H9 (cell line): ENCODE measurements around the gene FGFR4. TPM values are rescaled to one million over a fixed set of nuclear protein-coding genes. Genes with fewer than 3 reads are reported as not detected.

Experiments
- DNase-seq: peaks from one replicate; pipeline ENCODE4 v3.0.0-alpha.2; 2017
- H2AFZ ChIP-seq: one replicate; pipeline ENCODE4 v1.6.1; 2013; ENCODE audit warnings: mild to moderate bottlenecking, low read length, control low read depth, moderate library complexity
- H2AK5ac ChIP-seq: 2 replicates; pipeline ENCODE4 v1.6.1; 2013; ENCODE audit warnings: low read length, control low read depth, mixed read lengths; ENCODE audit not compliant: insufficient read length
- H2BK120ac ChIP-seq: one replicate; pipeline ENCODE4 v1.6.1; 2013; ENCODE audit warnings: low read depth, mild to moderate bottlenecking, low read length, control low read depth, inconsistent platforms; ENCODE audit not compliant: poor library complexity, severe bottlenecking
- H2BK12ac ChIP-seq: 2 replicates; pipeline ENCODE4 v1.6.1; 2013; ENCODE audit warnings: low read length, control low read depth, mixed read lengths, low read depth; ENCODE audit not compliant: insufficient read length
- H2BK15ac ChIP-seq: 2 replicates; pipeline ENCODE4 v1.6.1; 2013; ENCODE audit warnings: low read depth, low read length, control low read depth
- H2BK20ac ChIP-seq: one replicate; pipeline ENCODE4 v1.6.1; 2013; ENCODE audit warnings: low read depth, mild to moderate bottlenecking, low read length, control low read depth, inconsistent platforms; ENCODE audit not compliant: poor library complexity, severe bottlenecking
- H2BK5ac ChIP-seq: 2 replicates; pipeline ENCODE4 v1.6.1; 2013; ENCODE audit warnings: low read length, control low read depth, mixed read lengths; ENCODE audit not compliant: insufficient read length
- H3K14ac ChIP-seq: 2 replicates; pipeline ENCODE4 v1.6.1; 2013; ENCODE audit warnings: low read length, control low read depth; ENCODE audit not compliant: insufficient read depth
- H3K18ac ChIP-seq: 2 replicates; pipeline ENCODE4 v1.6.1; 2013; ENCODE audit warnings: low read depth, mild to moderate bottlenecking, mixed read lengths, low read length, control low read depth; ENCODE audit not compliant: insufficient read length
- H3K23ac ChIP-seq: 2 replicates; pipeline ENCODE4 v1.6.1; 2013; ENCODE audit warnings: low read length, control low read depth, mixed read lengths, low read depth; ENCODE audit not compliant: insufficient read length
- H3K23me2 ChIP-seq: 2 replicates; pipeline ENCODE4 v1.6.1; 2013; ENCODE audit warnings: low read depth, mild to moderate bottlenecking, mixed read lengths, low read length, control low read depth; ENCODE audit not compliant: insufficient read length, poor library complexity, severe bottlenecking
- H3K27ac ChIP-seq: 2 replicates; pipeline ENCODE4 v1.5.1; 2013; ENCODE audit warnings: low read length, control low read depth, mixed read lengths, low read depth; ENCODE audit not compliant: insufficient read length
- H3K27me3 ChIP-seq: 2 replicates; pipeline ENCODE4 v1.6.1; 2013; ENCODE audit warnings: low read length, control low read depth, inconsistent platforms; ENCODE audit not compliant: insufficient read depth
- H3K4ac ChIP-seq: 2 replicates; pipeline ENCODE4 v1.6.1; 2013; ENCODE audit warnings: low read depth, mild to moderate bottlenecking, control low read depth, inconsistent platforms, low read length, moderate library complexity
- H3K4me1 ChIP-seq: 2 replicates; pipeline ENCODE4 v1.6.1; 2013; ENCODE audit warnings: low read length, control low read depth, inconsistent platforms; ENCODE audit not compliant: insufficient read depth
- H3K4me2 ChIP-seq: 2 replicates; pipeline ENCODE4 v1.6.1; 2013; ENCODE audit warnings: low read length, control low read depth, mixed read lengths; ENCODE audit not compliant: insufficient read length, insufficient read depth
- H3K56ac ChIP-seq: 2 replicates; pipeline ENCODE4 v1.6.1; 2013; ENCODE audit warnings: low read depth, mild to moderate bottlenecking, mixed read lengths, low read length, control low read depth; ENCODE audit not compliant: insufficient read length
- H3K79me1 ChIP-seq: 2 replicates; pipeline ENCODE4 v1.6.1; 2013; ENCODE audit warnings: low read depth, mild to moderate bottlenecking, moderate library complexity, low read length, control low read depth, inconsistent platforms; ENCODE audit not compliant: insufficient read depth, poor library complexity, severe bottlenecking
- H3K79me2 ChIP-seq: 2 replicates; pipeline ENCODE4 v1.6.1; 2013; ENCODE audit warnings: low read length, control low read depth, inconsistent platforms; ENCODE audit not compliant: insufficient read depth
- H3K9ac ChIP-seq: 2 replicates; pipeline ENCODE4 v1.6.1; 2013; ENCODE audit warnings: low read length, control low read depth, mixed read lengths; ENCODE audit not compliant: insufficient read length; ENCODE audit errors: extremely low read depth
- H3K9me3 ChIP-seq: one replicate; pipeline ENCODE4 v1.6.1; 2013; ENCODE audit warnings: low read depth, low read length, inconsistent platforms; ENCODE audit not compliant: control insufficient read depth
- H3T11ph ChIP-seq: one replicate; pipeline ENCODE4 v1.6.1; 2013; ENCODE audit warnings: mild to moderate bottlenecking, low read length, control low read depth, inconsistent platforms
- H4K20me1 ChIP-seq: one replicate; pipeline ENCODE4 v1.6.1; 2013; ENCODE audit not compliant: control insufficient read depth, insufficient read length, insufficient read depth
- H4K5ac ChIP-seq: 2 replicates; pipeline ENCODE4 v1.6.1; 2013; ENCODE audit warnings: low read depth, mild to moderate bottlenecking, mixed read lengths, low read length, control low read depth; ENCODE audit not compliant: insufficient read length
- H4K8ac ChIP-seq: replicated peaks from 2 replicates; pipeline ENCODE4 v1.6.1; 2013; ENCODE audit warnings: low read length, control low read depth, mixed read lengths, low read depth; ENCODE audit not compliant: insufficient read length
- H4K91ac ChIP-seq: 2 replicates; pipeline ENCODE4 v1.6.1; 2013; ENCODE audit warnings: low read depth, mild to moderate bottlenecking, moderate library complexity, mixed read lengths, low read length, control low read depth; ENCODE audit not compliant: insufficient read length
- H3K27ac Mint-ChIP-seq, 3 experiments: 2 replicates in 2 of 3; 3 replicates in 1 of 3; pipeline ENCODE4 v1.8.0; 2020 to 2021; ENCODE audit warnings: mixed read lengths in 3 of 3, mild to moderate bottlenecking in 1 of 3, moderate library complexity in 1 of 3
- H3K27me3 Mint-ChIP-seq: 2 replicates; pipeline ENCODE4 v1.8.0; 2021; ENCODE audit warnings: low read depth, mild to moderate bottlenecking, moderate library complexity, mixed read lengths
- H3K36me3 Mint-ChIP-seq, 3 experiments: 2 replicates in 2 of 3; 3 replicates in 1 of 3; pipeline ENCODE4 v1.8.0; 2020 to 2021; ENCODE audit warnings: low read depth in 3 of 3, mixed read lengths in 3 of 3; ENCODE audit not compliant: insufficient read depth in 1 of 3
- H3K4me1 Mint-ChIP-seq, 2 experiments: 2 replicates each; pipeline ENCODE4 v1.8.0; 2020; ENCODE audit warnings: mixed read lengths in 2 of 2
- H3K4me3 Mint-ChIP-seq, 2 experiments: 2 replicates in 1 of 2; 3 replicates in 1 of 2; pipeline ENCODE4 v1.8.0; 2020 to 2021; ENCODE audit warnings: mild to moderate bottlenecking in 2 of 2, mixed read lengths in 2 of 2, moderate library complexity in 1 of 2
- H3K9me3 Mint-ChIP-seq, 2 experiments: 2 replicates in 1 of 2; 3 replicates in 1 of 2; pipeline ENCODE4 v1.8.0; 2020; ENCODE audit warnings: mild to moderate bottlenecking in 2 of 2, mixed read lengths in 2 of 2, moderate library complexity in 1 of 2
- CTCF ChIP-seq: fragments of 200-600 bp; sonication (generic); conservative IDR thresholded peaks from 3 replicates; pipeline ENCODE4 v1.8.0; 2021; ENCODE audit warnings: antibody characterized with exemption, mild to moderate bottlenecking
- WGBS: extraction: QIAGEN DNeasy Blood & Tissue Kit; methylation state at CpG from one replicate; pipeline ENCODE4 v1.1.7; 2013; ENCODE audit warnings: missing lambda C conversion rate, low lambda C conversion rate, mixed read lengths; ENCODE audit not compliant: insufficient read length; ENCODE audit errors: extremely low coverage; 5-methylcytosine and 5-hydroxymethylcytosine counted together
- total RNA-seq: library from RNA; stranded (reverse); gene quantifications from 2 replicates; pipeline ENCODE4 v1.2.1, GENCODE V29; 2021

Gene FGFR4
- total RNA-seq, 1 experiment from 2014 or later, result 52.8 TPM

- no peak overlapping the region for H2BK120ac ChIP-seq
- no peaks in the 10 kb centered on the region for H3K9me3 Mint-ChIP-seq
- peaks cover 23 to 54% (median 44%) of the 10 kb centered on the region in 3 experiments; a peak in 6 of 7 replicates for H3K36me3 Mint-ChIP-seq
- no peak overlapping the region for H4K8ac ChIP-seq
- H3K27me3 ChIP-seq, result no peaks in the 10 kb centered on the region
- no peak overlapping the region for H2BK12ac ChIP-seq
- whole genome bisulfite sequencing, result no CpG with 5 or more reads among the region's 28 CpGs
- no peak overlapping the region for H2BK15ac ChIP-seq
- H3K23ac ChIP-seq, result no peak overlapping the region
- DNase-seq, result no peak
- no peak overlapping the region for H3K9ac ChIP-seq
- H3K14ac ChIP-seq, result no peak overlapping the region
- H3K4me1 ChIP-seq, result peaks cover 5% of the 10 kb centered on the region; the same call in 1 of the 2 replicates
- H3K27me3 Mint-ChIP-seq, result no peaks in the 10 kb centered on the region
- H2BK20ac ChIP-seq, result no peak overlapping the region
- H2BK5ac ChIP-seq, result no peak overlapping the region
- H3K79me2 ChIP-seq, result no peaks in the 10 kb centered on the region
- peaks cover 16 to 26% of the 10 kb centered on the region in 2 experiments for H3K4me1 Mint-ChIP-seq
- H3K4me3 Mint-ChIP-seq, result no peak overlapping the region
- H3K27ac ChIP-seq, result no peak overlapping the region
- H2AFZ ChIP-seq, result no peak overlapping the region
- no peak for TF ChIP-seq CTCF
- no peaks in the 10 kb centered on the region for H4K20me1 ChIP-seq
- no peaks in the 10 kb centered on the region for H3K23me2 ChIP-seq
- H2AK5ac ChIP-seq, result no peak overlapping the region
- H3K27ac Mint-ChIP-seq, result peak overlapping the region in 2 of 3 experiments; percentile 33 to 37; a peak in 1 of 7 replicates
- H4K91ac ChIP-seq, result no peak overlapping the region
- H3K4ac ChIP-seq, result no peak overlapping the region
- H3K56ac ChIP-seq, result no peak overlapping the region
- no peaks in the 10 kb centered on the region for H3K9me3 ChIP-seq
- H3K4me2 ChIP-seq, result no peak overlapping the region
- no peak overlapping the region for H3T11ph ChIP-seq
- no peaks in the 10 kb centered on the region for H3K79me1 ChIP-seq
- no peak overlapping the region for H3K18ac ChIP-seq
- H4K5ac ChIP-seq, result no peak overlapping the region
These were observed 8.5 kb downstream of the FGFR4 start for GRCh38 chr5:177095088-177095669.
